OCI-LY1 (cell line): Measurements from ENCODE around the gene PCK1.

Experiments used
- H2AFZ ChIP-seq: fragments of 200-600 bp; sonication (generic), shearing (Covaris generic); 2 replicates; pipeline ENCODE4 v1.6.0; 2014; ENCODE audit warnings: antibody characterized with exemption, mild to moderate bottlenecking, low read length
- H3F3A ChIP-seq: fragments of 200-600 bp; sonication (generic), shearing (Covaris generic); 2 replicates; pipeline ENCODE4 v1.6.0; 2014; ENCODE audit warnings: mild to moderate bottlenecking, antibody characterized with exemption, low read length, moderate library complexity; ENCODE audit not compliant: insufficient read depth
- H3K27ac ChIP-seq: fragments of 200-600 bp; sonication (generic); 2 replicates; pipeline ENCODE4 v1.5.1; 2014; ENCODE audit warnings: low read length, mixed run types, mild to moderate bottlenecking, low read depth; ENCODE audit not compliant: poor library complexity, severe bottlenecking
- H3K27me3 ChIP-seq: fragments of 200-600 bp; sonication (generic); 2 replicates; pipeline ENCODE4 v1.6.0; 2014; ENCODE audit warnings: antibody characterized with exemption, mild to moderate bottlenecking, low read length, moderate library complexity; ENCODE audit not compliant: insufficient read depth
- H3K36me3 ChIP-seq: fragments of 200-600 bp; sonication (generic); 2 replicates; pipeline ENCODE4 v1.6.1; 2014; ENCODE audit warnings: mild to moderate bottlenecking, antibody characterized with exemption, low read length, moderate library complexity, mixed read lengths; ENCODE audit not compliant: insufficient read depth
- H3K4me1 ChIP-seq: fragments of 200-600 bp; sonication (generic); 2 replicates; pipeline ENCODE4 v1.5.1; 2014; ENCODE audit warnings: mild to moderate bottlenecking, low read length, moderate library complexity; ENCODE audit not compliant: insufficient read depth, severe bottlenecking
- H3K4me2 ChIP-seq: fragments of 200-600 bp; sonication (generic), shearing (Covaris generic); 2 replicates; pipeline ENCODE4 v1.6.1; 2014; ENCODE audit warnings: low read length
- H3K4me3 ChIP-seq: fragments of 200-600 bp; sonication (generic); 2 replicates; pipeline ENCODE4 v1.5.1; 2014; ENCODE audit warnings: low read length, low read depth, mild to moderate bottlenecking, mixed read lengths; ENCODE audit not compliant: poor library complexity, severe bottlenecking
- H3K79me2 ChIP-seq: fragments of 200-600 bp; shearing (Covaris generic); 2 replicates; pipeline ENCODE4 v1.6.1; 2016; ENCODE audit warnings: mixed run types, low read length, mixed read lengths; ENCODE audit not compliant: insufficient read depth
- H3K9ac ChIP-seq: fragments of 200-600 bp; sonication (generic), shearing (Covaris generic); 2 replicates; pipeline ENCODE4 v1.6.1; 2014; ENCODE audit warnings: mild to moderate bottlenecking, low read length, mixed read lengths
- H3K9me2 ChIP-seq: fragments of 200-600 bp; sonication (generic), shearing (Covaris generic); 2 replicates; pipeline ENCODE4 v1.6.1; 2014; ENCODE audit warnings: low read depth, mild to moderate bottlenecking, low read length, mixed read lengths
- H3K9me3 ChIP-seq: fragments of 200-600 bp; shearing (Covaris generic); 2 replicates; pipeline ENCODE4 v1.6.1; 2014; ENCODE audit warnings: low read length, mixed read lengths
- H4K20me1 ChIP-seq: fragments of 200-600 bp; sonication (generic), shearing (Covaris generic); 2 replicates; pipeline ENCODE4 v1.6.0; 2016; ENCODE audit warnings: mild to moderate bottlenecking, low read length; ENCODE audit not compliant: insufficient read depth
- EZH2 ChIP-seq: fragments of 200-600 bp; sonication (generic), shearing (Covaris generic); IDR thresholded peaks from 2 replicates; pipeline ENCODE4 v1.8.0; 2017; ENCODE audit warnings: borderline replicate concordance, mixed run types, mild to moderate bottlenecking, antibody characterized with exemption, low read length, moderate library complexity, mixed read lengths
- TF ChIP-seq, protein P1 (sequence below): fragments of 200-600 bp; sonication (generic), shearing (Covaris generic); IDR thresholded peaks from 2 replicates; pipeline ENCODE4 v1.5.1; 2017; ENCODE audit warnings: mild to moderate bottlenecking, antibody characterized with exemption, low read length, moderate library complexity, mixed read lengths

Gene PCK1

DNA sequence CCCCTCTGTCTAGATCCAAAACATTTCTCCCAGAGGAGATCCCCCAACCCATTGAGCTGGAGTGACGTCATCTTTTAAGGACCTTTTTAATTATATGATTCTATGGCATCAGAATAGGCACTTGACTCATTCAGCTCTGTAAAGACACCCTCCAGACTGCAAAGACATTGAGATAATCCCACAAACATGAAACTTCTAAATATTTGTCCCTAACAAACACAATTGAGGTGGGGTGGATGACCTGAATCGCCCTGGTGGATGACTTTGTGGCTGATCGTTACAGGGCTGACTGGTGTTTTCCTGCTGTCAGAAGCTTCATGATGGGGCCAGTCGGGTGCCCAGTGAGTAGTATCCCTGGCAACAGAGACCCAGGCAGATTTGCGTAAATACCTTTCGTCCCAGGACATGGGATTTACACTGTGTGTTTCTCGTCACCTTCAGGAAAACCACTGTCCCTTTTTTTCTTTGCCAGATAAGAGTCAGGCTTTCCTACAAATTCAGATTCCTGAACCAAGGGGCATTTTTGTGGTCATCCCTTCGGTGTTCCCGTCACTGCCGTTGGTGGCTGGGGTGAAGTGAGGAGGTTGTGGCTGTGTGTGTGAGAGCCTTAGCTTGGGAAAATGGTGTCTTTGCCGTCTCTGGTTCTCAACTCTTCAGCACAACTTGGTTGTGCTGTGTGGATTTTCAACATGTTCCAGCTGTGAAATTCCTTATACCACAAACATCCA lies 5.3 kb upstream of the PCK1 start:
- Histone ChIP-seq H3K36me3 (no peaks in the 10 kb centered on the region), H3F3A (no peaks in the 10 kb centered on the region), H3K27me3 (peaks cover 14% of the 10 kb centered on the region), H3K4me2 (no peak overlapping the region), H4K20me1 (no peaks in the 10 kb centered on the region), H2AFZ (no peak overlapping the region), H3K9ac (no peak overlapping the region), H3K9me3 (no peaks in the 10 kb centered on the region), H3K79me2 (no peaks in the 10 kb centered on the region), H3K4me1 (no peaks in the 10 kb centered on the region), H3K4me3 (no peak overlapping the region), H3K9me2 (no peaks in the 10 kb centered on the region), H3K27ac (no peak overlapping the region)
- no peak for TF ChIP-seq EZH2
- TF ChIP-seq, protein P1, sequence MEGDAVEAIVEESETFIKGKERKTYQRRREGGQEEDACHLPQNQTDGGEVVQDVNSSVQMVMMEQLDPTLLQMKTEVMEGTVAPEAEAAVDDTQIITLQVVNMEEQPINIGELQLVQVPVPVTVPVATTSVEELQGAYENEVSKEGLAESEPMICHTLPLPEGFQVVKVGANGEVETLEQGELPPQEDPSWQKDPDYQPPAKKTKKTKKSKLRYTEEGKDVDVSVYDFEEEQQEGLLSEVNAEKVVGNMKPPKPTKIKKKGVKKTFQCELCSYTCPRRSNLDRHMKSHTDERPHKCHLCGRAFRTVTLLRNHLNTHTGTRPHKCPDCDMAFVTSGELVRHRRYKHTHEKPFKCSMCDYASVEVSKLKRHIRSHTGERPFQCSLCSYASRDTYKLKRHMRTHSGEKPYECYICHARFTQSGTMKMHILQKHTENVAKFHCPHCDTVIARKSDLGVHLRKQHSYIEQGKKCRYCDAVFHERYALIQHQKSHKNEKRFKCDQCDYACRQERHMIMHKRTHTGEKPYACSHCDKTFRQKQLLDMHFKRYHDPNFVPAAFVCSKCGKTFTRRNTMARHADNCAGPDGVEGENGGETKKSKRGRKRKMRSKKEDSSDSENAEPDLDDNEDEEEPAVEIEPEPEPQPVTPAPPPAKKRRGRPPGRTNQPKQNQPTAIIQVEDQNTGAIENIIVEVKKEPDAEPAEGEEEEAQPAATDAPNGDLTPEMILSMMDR = no peak

DNA sequence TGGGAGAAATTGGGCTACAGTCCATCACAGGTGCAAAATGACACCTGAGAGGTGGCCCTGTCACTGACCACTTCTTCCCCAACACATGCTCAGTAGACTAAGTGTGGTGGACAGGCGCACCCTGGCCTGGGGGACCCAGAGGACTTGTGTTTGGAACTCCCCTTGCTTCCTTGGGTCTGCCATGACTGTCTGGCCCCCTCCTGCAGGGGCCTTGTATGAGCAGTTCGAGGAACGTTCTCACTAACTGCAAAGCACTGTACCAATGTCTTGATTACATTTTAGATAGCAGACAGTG lies 4.0 kb upstream of the PCK1 start:
- Histone ChIP-seq H2AFZ (no peak overlapping the region), H3K27me3 (peaks cover 14% of the 10 kb centered on the region), H3K4me3 (no peak overlapping the region), H3K79me2 (no peaks in the 10 kb centered on the region), H3K36me3 (no peaks in the 10 kb centered on the region), H3K4me1 (no peaks in the 10 kb centered on the region), H3K27ac (no peak overlapping the region), H3K9ac (no peak overlapping the region), H3K9me3 (no peaks in the 10 kb centered on the region), H3K4me2 (no peak overlapping the region), H3F3A (no peaks in the 10 kb centered on the region), H3K9me2 (no peaks in the 10 kb centered on the region), H4K20me1 (no peaks in the 10 kb centered on the region)
- TF ChIP-seq, protein P1 = no peak
- TF ChIP-seq EZH2 = no peak

DNA sequence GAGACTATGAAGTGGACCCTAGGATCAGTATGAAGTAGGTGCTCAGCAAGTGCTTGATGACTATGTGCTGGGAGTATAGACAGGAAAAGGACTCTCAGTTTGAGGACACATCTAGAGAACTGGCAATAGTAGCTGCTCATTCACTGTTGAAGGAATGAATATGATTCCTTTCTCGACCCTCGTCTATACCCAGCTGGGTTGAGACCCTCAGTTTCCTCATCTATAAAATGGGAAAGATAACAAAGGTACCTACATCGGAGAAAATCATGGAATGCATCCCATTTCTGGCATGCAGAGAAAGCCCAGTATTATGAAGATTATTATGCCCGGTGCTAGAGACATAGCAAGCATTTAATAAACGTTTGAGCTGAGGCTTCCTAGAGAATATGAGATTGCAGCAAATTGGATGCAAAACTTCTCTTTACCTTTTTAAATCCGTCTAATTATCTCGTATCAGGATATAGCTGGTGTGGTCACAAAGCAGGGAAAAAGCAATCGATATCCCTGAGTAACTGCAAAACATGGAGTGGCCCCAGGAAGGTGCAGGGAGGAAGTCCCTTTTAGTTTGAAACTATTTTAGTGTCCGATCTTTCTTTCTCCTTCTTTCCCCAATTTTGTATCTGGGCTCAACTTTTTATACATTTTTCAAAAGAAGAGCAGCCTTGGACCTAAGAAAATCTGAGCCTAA lies 2.8 kb upstream of the PCK1 start:
- Histone ChIP-seq H3K79me2 (no peaks in the 10 kb centered on the region), H3K27ac (no peak overlapping the region), H2AFZ (no peak overlapping the region), H3K36me3 (no peaks in the 10 kb centered on the region), H3K4me3 (no peak overlapping the region), H3K4me1 (no peaks in the 10 kb centered on the region), H3K27me3 (peaks cover 14% of the 10 kb centered on the region), H3K9ac (no peak overlapping the region), H3K9me3 (no peaks in the 10 kb centered on the region), H3K4me2 (no peak overlapping the region), H3K9me2 (no peaks in the 10 kb centered on the region), H3F3A (no peaks in the 10 kb centered on the region), H4K20me1 (no peaks in the 10 kb centered on the region)
- TF ChIP-seq EZH2 = no peak
- TF ChIP-seq, protein P1 = no peak
